ENCODE results near the gene PLEKHG3.

GRCh38 chr14:64727551-64728071 is 23.4 kb downstream of the PLEKHG3 start:
- TF ChIP-seq CTCF (IDR thresholded peaks at IDR 0.05; ENCODE audit: low read length) (no peak), EZH2 (optimal IDR thresholded peaks at IDR 0.05; ENCODE audit: low read depth, low read length) (no peak)

Measured in MM.1S (cell line).